GM23338 (cell line): ENCODE data around the gene FAM83B. TPM values are rescaled to one million over a fixed set of nuclear protein-coding genes. Genes with fewer than 3 reads are reported as not detected.

ENCODE experiments used
- ATAC-seq: fragments of 200-7000 bp; cut with Tn5 transposase; 3 replicates; pipeline ENCODE4 v1.9.1; 2020
- DNase-seq: peaks from one replicate; pipeline ENCODE4 v3.0.0-alpha.2; 2015; ENCODE audit warnings: low spot score
- H2AFZ ChIP-seq: fragments of 200-600 bp; sonication (generic); 2 replicates; pipeline ENCODE4 v1.8.0; 2016; ENCODE audit warnings: antibody characterized with exemption, mild to moderate bottlenecking, moderate library complexity
- H3F3A ChIP-seq: fragments of 200-600 bp; sonication (generic); replicated peaks from 2 replicates; pipeline ENCODE4 v1.8.0; 2017; ENCODE audit warnings: antibody characterized with exemption, mixed run types, low read depth
- H3K27ac ChIP-seq: fragments of 200-600 bp; sonication (generic); 2 replicates; pipeline ENCODE4 v1.6.1; 2016; ENCODE audit warnings: low read depth
- H3K27me3 ChIP-seq: fragments of 200-600 bp; sonication (generic); 2 replicates; pipeline ENCODE4 v1.8.0; 2016; ENCODE audit warnings: mild to moderate bottlenecking, mixed run types, moderate library complexity; ENCODE audit not compliant: insufficient read depth
- H3K36me3 ChIP-seq: fragments of 200-600 bp; sonication (generic); 2 replicates; pipeline ENCODE4 v1.8.0; 2016; ENCODE audit warnings: mild to moderate bottlenecking; ENCODE audit not compliant: insufficient read depth
- H3K4me1 ChIP-seq: fragments of 200-600 bp; sonication (generic); 2 replicates; pipeline ENCODE4 v1.8.0; 2016; ENCODE audit warnings: mild to moderate bottlenecking, moderate library complexity; ENCODE audit not compliant: insufficient read depth
- H3K4me2 ChIP-seq: fragments of 200-600 bp; sonication (generic); 2 replicates; pipeline ENCODE4 v1.7.1; 2017; ENCODE audit warnings: mixed run types
- H3K4me3 ChIP-seq: fragments of 200-600 bp; sonication (generic); 2 replicates; pipeline ENCODE4 v1.6.1; 2016; ENCODE audit warnings: mixed run types
- H3K79me2 ChIP-seq: fragments of 200-600 bp; sonication (generic); replicated peaks from 2 replicates; pipeline ENCODE4 v1.8.0; 2017; ENCODE audit warnings: mild to moderate bottlenecking; ENCODE audit not compliant: insufficient read depth
- H3K9me2 ChIP-seq: fragments of 200-600 bp; sonication (generic); 2 replicates; pipeline ENCODE4 v1.8.0; 2017; ENCODE audit not compliant: insufficient read depth
- H4K20me1 ChIP-seq: fragments of 200-600 bp; sonication (generic); replicated peaks from 2 replicates; pipeline ENCODE4 v1.8.0; 2017; ENCODE audit warnings: mild to moderate bottlenecking; ENCODE audit not compliant: insufficient read depth
- H3K27ac Mint-ChIP-seq: 2 replicates; pipeline ENCODE4 v1.8.0; 2020; ENCODE audit warnings: inconsistent platforms, mild to moderate bottlenecking, moderate library complexity, mixed read lengths
- H3K27me3 Mint-ChIP-seq: 3 replicates; pipeline ENCODE4 v1.8.0; 2022; ENCODE audit warnings: low read depth, mild to moderate bottlenecking, moderate library complexity, mixed read lengths, inconsistent platforms; ENCODE audit not compliant: insufficient read depth, poor library complexity
- H3K36me3 Mint-ChIP-seq: 3 replicates; pipeline ENCODE4 v1.8.0; 2021; ENCODE audit warnings: low read depth, mild to moderate bottlenecking, inconsistent platforms, moderate library complexity, mixed read lengths
- H3K4me1 Mint-ChIP-seq: 3 replicates; pipeline ENCODE4 v1.8.0; 2020; ENCODE audit warnings: mild to moderate bottlenecking, inconsistent platforms, mixed read lengths
- H3K4me3 Mint-ChIP-seq: 3 replicates; pipeline ENCODE4 v1.8.0; 2021; ENCODE audit warnings: moderate library complexity, mild to moderate bottlenecking, inconsistent platforms, mixed read lengths
- H3K9me3 Mint-ChIP-seq: 3 replicates; pipeline ENCODE4 v1.8.0; 2020; ENCODE audit warnings: moderate library complexity, mild to moderate bottlenecking, inconsistent platforms, mixed read lengths
- CREB1 ChIP-seq: fragments of 250-450 bp; sonication (Bioruptor Pico); IDR thresholded peaks from 2 replicates; pipeline ENCODE4 v1.5.0; 2020; ENCODE audit warnings: low read depth, mild to moderate bottlenecking, moderate library complexity
- CTCF ChIP-seq, 2 experiments: fragments of 200-600 bp in 1 of 2; sonication (generic) in 1 of 2; conservative IDR thresholded peaks; 2 replicates each; pipeline versions ENCODE4 v1.5.1 to v1.6.1; 2016 to 2017; ENCODE audit warnings: antibody characterized with exemption in 2 of 2, low read depth in 2 of 2, mild to moderate bottlenecking in 2 of 2, moderate library complexity in 1 of 2
- EZH2 ChIP-seq: fragments of 200-600 bp; sonication (generic); IDR thresholded peaks from one replicate; pipeline ENCODE4 v1.8.0; 2017; ENCODE audit warnings: antibody characterized with exemption, mild to moderate bottlenecking, low read depth; ENCODE audit not compliant: unreplicated experiment
- EZH2phosphoT487 ChIP-seq: fragments of 200-600 bp; sonication (generic); IDR thresholded peaks from one replicate; pipeline ENCODE4 v1.8.1; 2018; ENCODE audit warnings: antibody characterized with exemption; ENCODE audit not compliant: unreplicated experiment
- JUNB ChIP-seq: IDR thresholded peaks from one replicate; pipeline ENCODE4 v1.6.1; 2016; ENCODE audit warnings: antibody characterized with exemption; ENCODE audit not compliant: unreplicated experiment
- NANOG ChIP-seq: IDR thresholded peaks from 2 replicates; pipeline ENCODE4 v1.6.1; 2016; ENCODE audit warnings: antibody characterized with exemption, borderline replicate concordance
- POLR2AphosphoS5 ChIP-seq: IDR thresholded peaks from 2 replicates; pipeline ENCODE4 v1.6.1; 2016; ENCODE audit warnings: antibody characterized with exemption, low read depth
- STAT1 ChIP-seq: IDR thresholded peaks from one replicate; pipeline ENCODE4 v1.6.1; 2016; ENCODE audit warnings: antibody characterized with exemption; ENCODE audit not compliant: unreplicated experiment
- ZNF114 ChIP-seq: fragments of 250-450 bp; sonication (Bioruptor Pico); IDR thresholded peaks from 2 replicates; pipeline ENCODE4 v1.5.0; 2020; ENCODE audit warnings: mild to moderate bottlenecking, moderate library complexity
- ZNF331 ChIP-seq: fragments of 250-450 bp; sonication (Bioruptor Pico); IDR thresholded peaks from 2 replicates; pipeline ENCODE4 v1.5.0; 2020; ENCODE audit warnings: low read depth, mild to moderate bottlenecking, moderate library complexity
- ZNF462 ChIP-seq: fragments of 250-450 bp; sonication (Bioruptor Pico); IDR thresholded peaks from 2 replicates; pipeline ENCODE4 v1.5.0; 2020; ENCODE audit warnings: mild to moderate bottlenecking, moderate library complexity
- polyA plus RNA-seq: library from polyadenylated mRNA; unstranded; fragments of >200 nt; fragmentation: Nextera tagmentation; extraction: Ambion mirVana; gene quantifications from 2 replicates; pipeline ENCODE4 v1.2.1, GENCODE V29; 2016
- total RNA-seq: library from RNA; depleted of rRNA; stranded (reverse); fragments of >200 nt; shearing (Covaris generic); gene quantifications from 2 replicates; pipeline ENCODE4 v1.2.3, GENCODE V29; 2014
- TF ChIP-seq, protein P1 (sequence below): IDR thresholded peaks from 2 replicates; pipeline ENCODE4 v1.6.1; 2016; ENCODE audit warnings: antibody characterized with exemption

The FAM83B gene
- total and polyA plus RNA-seq, 2 experiments from 2014 or later = 1.4 to 7.7 TPM

DNA sequence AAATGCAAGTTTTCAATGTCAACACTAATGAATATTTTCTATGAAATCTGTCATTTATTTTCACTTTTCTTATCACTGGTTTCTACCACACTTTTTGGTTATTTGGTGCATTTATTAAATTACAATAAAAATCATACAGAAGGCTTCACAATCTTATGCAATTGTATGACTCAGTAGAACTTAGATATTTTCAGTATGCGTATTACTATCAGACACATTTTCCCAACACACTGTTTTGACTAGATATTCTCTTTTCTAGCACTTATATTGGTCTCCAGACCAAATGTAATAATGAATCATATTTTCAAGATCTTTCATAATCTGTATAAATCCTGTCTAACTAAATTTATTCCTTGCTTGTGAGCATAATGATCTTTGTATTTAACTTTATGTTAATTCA, 74.1 kb downstream of the FAM83B start:
- Histone ChIP-seq H2AFZ (no peak overlapping the region), H3K4me2 (no peak overlapping the region), H3K36me3 (no peaks in the 10 kb centered on the region), H3K79me2 (no peaks in the 10 kb centered on the region), H3K9me2 (no peaks in the 10 kb centered on the region), H3F3A (no peaks in the 10 kb centered on the region), H3K27me3 (no peaks in the 10 kb centered on the region), H3K4me1 (no peaks in the 10 kb centered on the region), H4K20me1 (no peaks in the 10 kb centered on the region), H3K4me3 (no peak overlapping the region), H3K27ac (no peak overlapping the region)
- no peaks in the 10 kb centered on the region for H3K36me3 Mint-ChIP-seq
- ATAC-seq (no peak), DNase-seq (no peak)
- no peak for TF ChIP-seq EZH2
- no peak for TF ChIP-seq CREB1 (CRISPR knock-in tag)
- no peak for TF ChIP-seq ZNF114 (CRISPR knock-in tag)
- no peak for TF ChIP-seq JUNB
- H3K4me1 Mint-ChIP-seq = peaks cover 4% of the 10 kb centered on the region; the same call in 1 of the 3 replicates
- no peaks in the 10 kb centered on the region for H3K9me3 Mint-ChIP-seq
- no peaks in the 10 kb centered on the region for H3K27me3 Mint-ChIP-seq
- no peak overlapping the region for H3K27ac Mint-ChIP-seq
- H3K4me3 Mint-ChIP-seq = no peak overlapping the region

- Histone ChIP-seq H3K4me3 (no peak overlapping the region), H3K9me2 (no peaks in the 10 kb centered on the region), H3F3A (no peaks in the 10 kb centered on the region), H3K79me2 (no peaks in the 10 kb centered on the region), H3K27ac (no peak overlapping the region), H4K20me1 (no peaks in the 10 kb centered on the region), H3K27me3 (no peaks in the 10 kb centered on the region), H3K36me3 (no peaks in the 10 kb centered on the region), H2AFZ (no peak overlapping the region), H3K4me2 (no peak overlapping the region), H3K4me1 (no peaks in the 10 kb centered on the region)
- no peak overlapping the region for H3K27ac Mint-ChIP-seq
- H3K36me3 Mint-ChIP-seq = no peaks in the 10 kb centered on the region
- no peaks in the 10 kb centered on the region for H3K27me3 Mint-ChIP-seq
- H3K9me3 Mint-ChIP-seq = no peaks in the 10 kb centered on the region
- ATAC-seq (no peak), DNase-seq (no peak)
- H3K4me3 Mint-ChIP-seq = no peak overlapping the region
- peaks cover 4% of the 10 kb centered on the region; the same call in 1 of the 3 replicates for H3K4me1 Mint-ChIP-seq
- TF ChIP-seq POLR2AphosphoS5 = no peak
- TF ChIP-seq EZH2 = no peak
- TF ChIP-seq STAT1 = no peak
- TF ChIP-seq, protein P1, sequence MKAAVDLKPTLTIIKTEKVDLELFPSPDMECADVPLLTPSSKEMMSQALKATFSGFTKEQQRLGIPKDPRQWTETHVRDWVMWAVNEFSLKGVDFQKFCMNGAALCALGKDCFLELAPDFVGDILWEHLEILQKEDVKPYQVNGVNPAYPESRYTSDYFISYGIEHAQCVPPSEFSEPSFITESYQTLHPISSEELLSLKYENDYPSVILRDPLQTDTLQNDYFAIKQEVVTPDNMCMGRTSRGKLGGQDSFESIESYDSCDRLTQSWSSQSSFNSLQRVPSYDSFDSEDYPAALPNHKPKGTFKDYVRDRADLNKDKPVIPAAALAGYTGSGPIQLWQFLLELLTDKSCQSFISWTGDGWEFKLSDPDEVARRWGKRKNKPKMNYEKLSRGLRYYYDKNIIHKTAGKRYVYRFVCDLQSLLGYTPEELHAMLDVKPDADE = no peak
- no peak for TF ChIP-seq EZH2phosphoT487
- no peak for TF ChIP-seq ZNF462 (CRISPR knock-in tag)
- TF ChIP-seq ZNF331 (CRISPR knock-in tag) = no peak
- no peak for TF ChIP-seq NANOG
- TF ChIP-seq CTCF (conservative IDR thresholded peaks at IDR 0.05; ENCODE audit: low read depth in 2 of 2) = no peak
Measured at GRCh38 chr6:54921891-54922290, 75.3 kb downstream of the FAM83B start.
